Effector memory CD4-positive, alpha-beta T cell (primary cell): ENCODE measurements around the gene IQSEC3.

Experiments
- DNase-seq, 3 donors: peaks; one replicate each; pipeline ENCODE4 v3.0.0-alpha.2; 2020
- H3K27ac ChIP-seq: 2 replicates; pipeline ENCODE4 v1.7.0; 2013; ENCODE audit warnings: mild to moderate bottlenecking, low read length, moderate library complexity; ENCODE audit not compliant: insufficient read depth, poor library complexity, severe bottlenecking
- H3K27me3 ChIP-seq: replicated peaks from 2 replicates; pipeline ENCODE4 v1.7.0; 2013; ENCODE audit warnings: mild to moderate bottlenecking, low read length; ENCODE audit not compliant: insufficient read depth, control insufficient read depth, poor library complexity, severe bottlenecking
- H3K36me3 ChIP-seq: 2 replicates; pipeline ENCODE4 v1.7.0; 2013; ENCODE audit warnings: mild to moderate bottlenecking, low read length, moderate library complexity; ENCODE audit not compliant: control insufficient read depth, insufficient read depth
- H3K4me1 ChIP-seq: 2 replicates; pipeline ENCODE4 v1.7.0; 2013; ENCODE audit warnings: low read length, mild to moderate bottlenecking; ENCODE audit not compliant: control insufficient read depth, insufficient read depth, poor library complexity, severe bottlenecking
- H3K4me3 ChIP-seq: 2 replicates; pipeline ENCODE4 v1.7.0; 2013; ENCODE audit warnings: low read length, low read depth, mild to moderate bottlenecking; ENCODE audit not compliant: insufficient read depth, poor library complexity, severe bottlenecking
- H3K9me3 ChIP-seq: 2 replicates; pipeline ENCODE4 v1.7.0; 2013; ENCODE audit warnings: mild to moderate bottlenecking, low read length, moderate library complexity; ENCODE audit not compliant: control insufficient read depth

The IQSEC3 gene

GRCh38 chr12:227286-227915 is 160.8 kb downstream of the IQSEC3 start:
- Histone ChIP-seq H3K9me3 (no peaks in the 10 kb centered on the region), H3K4me3 (no peak overlapping the region), H3K27ac (no peak overlapping the region), H3K36me3 (no peaks in the 10 kb centered on the region), H3K4me1 (no peaks in the 10 kb centered on the region), H3K27me3 (no peaks in the 10 kb centered on the region)
- DNase-seq = no peak
